Measurements from ENCODE around the gene STARD3. TPM values are rescaled to one million over a fixed set of nuclear protein-coding genes. Genes with fewer than 3 reads are reported as not detected.
A peak's percentile ranks its signal among the peaks of the same experiment; 100 is the strongest.

STARD3 gene
- total and polyA plus RNA-seq, 2 experiments from 2014 or later: 61.6 to 90.3 TPM

DNA sequence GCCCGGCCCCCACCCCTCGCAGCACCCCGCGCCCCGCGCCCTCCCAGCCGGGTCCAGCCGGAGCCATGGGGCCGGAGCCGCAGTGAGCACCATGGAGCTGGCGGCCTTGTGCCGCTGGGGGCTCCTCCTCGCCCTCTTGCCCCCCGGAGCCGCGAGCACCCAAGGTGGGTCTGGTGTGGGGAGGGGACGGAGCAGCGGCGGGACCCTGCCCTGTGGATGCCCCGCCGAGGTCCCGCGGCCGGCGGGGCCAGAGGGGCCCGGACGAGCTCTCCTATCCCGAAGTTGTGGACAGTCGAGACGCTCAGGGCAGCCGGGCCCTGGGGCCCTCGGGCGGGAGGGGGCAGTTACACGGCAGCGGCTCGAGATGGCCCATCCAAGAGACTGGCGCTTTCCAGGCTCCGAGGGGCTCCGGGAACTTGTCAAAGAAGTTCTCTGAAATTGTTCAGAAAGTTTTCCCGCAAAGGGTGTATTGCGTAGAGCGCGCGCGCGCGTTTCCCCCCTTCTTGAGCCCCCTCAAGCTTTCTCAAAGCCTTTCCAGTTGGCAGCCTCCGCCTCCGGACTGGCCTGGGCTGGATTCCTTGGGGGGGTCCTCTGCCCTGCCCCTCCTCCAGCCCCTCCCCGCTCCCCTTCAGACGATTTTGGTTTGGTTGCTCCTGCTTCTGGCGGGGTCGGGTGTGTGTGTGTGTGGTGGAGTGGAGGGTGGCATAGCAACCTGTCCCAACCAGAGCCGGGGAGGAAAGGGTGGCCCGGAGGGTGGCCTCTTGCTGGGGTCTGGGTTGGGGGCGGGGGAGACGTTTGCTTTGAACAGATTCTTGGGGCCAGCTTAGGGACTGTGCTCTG is 63.4 kb downstream of the STARD3 start:
- no peaks in the 10 kb centered on the region for H3K27me3 ChIP-seq
- H2AFZ ChIP-seq: peak overlapping the region; percentile 55
- H3K9me2 ChIP-seq (replicated peaks; ENCODE audit: insufficient read depth): no peaks in the 10 kb centered on the region
- peak overlapping the region; percentile 88 for H3K4me3 ChIP-seq
- peaks cover 45% of the 10 kb centered on the region for H4K20me1 ChIP-seq (ENCODE audit: insufficient read depth, poor library complexity, severe bottlenecking)
- DNase-seq (ENCODE audit: low spot score): peak; percentile 73
- H3K27ac ChIP-seq: peak overlapping the region; percentile 98
- H3K9me3 ChIP-seq (ENCODE audit: low read depth): no peaks in the 10 kb centered on the region
- peaks cover 55% of the 10 kb centered on the region for H3K4me1 ChIP-seq (ENCODE audit: insufficient read depth)
- TF ChIP-seq CTCF (IDR thresholded peaks at IDR 0.05; ENCODE audit: poor library complexity): no peak
- TF ChIP-seq EZH2phosphoT487 (IDR thresholded peaks at IDR 0.05; ENCODE audit: low read depth, severe bottlenecking, unreplicated experiment): no peak
- no peak for TF ChIP-seq EZH2 (IDR thresholded peaks at IDR 0.05; ENCODE audit: borderline replicate concordance)
- WGBS (ENCODE audit: low lambda C conversion rate, missing lambda C conversion rate): 1% methylated on average over 41 of the region's 57 CpGs
- H3K4me2 ChIP-seq: peak overlapping the region; percentile 88
- no peaks in the 10 kb centered on the region for H3K36me3 ChIP-seq (replicated peaks; ENCODE audit: insufficient read depth, low read depth)
- H3K79me2 ChIP-seq: peaks cover 69% of the 10 kb centered on the region

DNA sequence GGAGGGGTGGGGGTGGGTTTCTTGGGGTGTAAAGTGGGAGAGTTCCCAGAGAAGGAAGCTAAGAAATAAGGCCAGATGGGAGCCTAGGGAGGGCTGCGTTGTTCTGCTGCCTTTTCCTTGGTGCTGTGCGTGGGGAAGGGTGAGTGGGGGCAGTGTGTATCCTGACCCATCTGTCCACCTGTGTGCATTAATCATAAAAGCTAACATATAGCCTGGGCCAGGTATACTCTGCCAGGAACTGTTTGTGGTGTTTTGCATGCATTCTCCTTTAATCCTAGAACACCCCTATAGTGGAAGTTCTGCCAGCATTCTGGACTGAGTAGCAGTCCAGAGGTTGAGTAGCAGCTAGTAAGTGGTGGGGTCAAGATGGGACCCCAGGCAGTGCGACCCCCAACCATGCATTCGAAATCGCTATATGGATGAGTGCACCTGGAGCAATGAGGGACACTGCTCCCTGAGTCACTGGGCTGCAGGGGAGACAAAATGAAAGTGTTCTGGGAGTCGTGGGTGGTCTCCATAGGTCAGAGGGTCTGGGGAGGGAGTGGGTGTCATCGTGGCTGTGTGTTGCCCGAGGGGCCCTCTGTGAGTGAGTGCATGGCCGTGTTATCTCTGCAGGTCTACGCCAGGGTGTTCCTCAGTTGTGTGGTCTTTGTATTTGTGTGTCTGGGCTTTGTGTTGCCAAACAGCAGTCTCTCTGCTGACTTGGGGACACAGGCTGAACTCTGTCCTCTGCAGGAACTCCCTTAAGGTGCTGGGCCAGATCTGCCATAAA is 64.3 kb downstream of the STARD3 start:
- Histone ChIP-seq H3K9me3 (ENCODE audit: low read depth) (no peaks in the 10 kb centered on the region), H3K27me3 (no peaks in the 10 kb centered on the region), H3K4me2 (peak overlapping the region; percentile 88), H3K4me3 (peak overlapping the region; percentile 88), H3K36me3 (replicated peaks; ENCODE audit: insufficient read depth, low read depth) (no peaks in the 10 kb centered on the region), H2AFZ (no peak overlapping the region), H3K9me2 (replicated peaks; ENCODE audit: insufficient read depth) (no peaks in the 10 kb centered on the region), H3K79me2 (peaks cover 78% of the 10 kb centered on the region), H3K27ac (peak overlapping the region; percentile 98), H3K4me1 (ENCODE audit: insufficient read depth) (peaks cover 56% of the 10 kb centered on the region), H4K20me1 (ENCODE audit: insufficient read depth, poor library complexity, severe bottlenecking) (peaks cover 53% of the 10 kb centered on the region)
- TF ChIP-seq EZH2phosphoT487 (IDR thresholded peaks at IDR 0.05; ENCODE audit: low read depth, severe bottlenecking, unreplicated experiment) (no peak), EZH2 (IDR thresholded peaks at IDR 0.05; ENCODE audit: borderline replicate concordance) (no peak), CTCF (IDR thresholded peaks at IDR 0.05; ENCODE audit: poor library complexity) (no peak)
- 10% methylated on average over 10 of the region's 10 CpGs for WGBS (ENCODE audit: low lambda C conversion rate, missing lambda C conversion rate)
- peak; percentile 70 for DNase-seq (ENCODE audit: low spot score)

GRCh38 chr17:39701784-39702422 is 65.0 kb downstream of the STARD3 start:
- H2AFZ ChIP-seq: no peak overlapping the region
- TF ChIP-seq EZH2 (IDR thresholded peaks at IDR 0.05; ENCODE audit: borderline replicate concordance): no peak
- no peak for TF ChIP-seq EZH2phosphoT487 (IDR thresholded peaks at IDR 0.05; ENCODE audit: low read depth, severe bottlenecking, unreplicated experiment)
- TF ChIP-seq CTCF (IDR thresholded peaks at IDR 0.05; ENCODE audit: poor library complexity): no peak
- peaks cover 54% of the 10 kb centered on the region for H4K20me1 ChIP-seq (ENCODE audit: insufficient read depth, poor library complexity, severe bottlenecking)
- H3K36me3 ChIP-seq (replicated peaks; ENCODE audit: insufficient read depth, low read depth): no peaks in the 10 kb centered on the region
- WGBS (ENCODE audit: low lambda C conversion rate, missing lambda C conversion rate): 76% methylated on average over 4 of the region's 4 CpGs
- peak overlapping the region; percentile 88 for H3K4me2 ChIP-seq
- no peak for DNase-seq (ENCODE audit: low spot score)
- no peaks in the 10 kb centered on the region for H3K9me2 ChIP-seq (replicated peaks; ENCODE audit: insufficient read depth)
- H3K9me3 ChIP-seq (ENCODE audit: low read depth): no peaks in the 10 kb centered on the region
- H3K4me3 ChIP-seq: peak overlapping the region; percentile 88
- H3K4me1 ChIP-seq (ENCODE audit: insufficient read depth): peaks cover 55% of the 10 kb centered on the region
- H3K79me2 ChIP-seq: peaks cover 83% of the 10 kb centered on the region
- no peaks in the 10 kb centered on the region for H3K27me3 ChIP-seq
- H3K27ac ChIP-seq: no peak overlapping the region

Measured in hepatocyte (in vitro differentiated cells).